ENCODE measurements around the gene CSMD2. TPM values are rescaled to one million over a fixed set of nuclear protein-coding genes. Genes with fewer than 3 reads are reported as not detected.

The CSMD2 gene
- total RNA-seq, 2 experiments from 2014 or later, result not detected

GRCh38 chr1:33465316-33465715, 699.7 kb downstream of the CSMD2 start:
- DNase-seq, result no peak
- Mint-ChIP-seq H3K4me3 (no peak overlapping the region), H3K36me3 (no peaks in the 10 kb centered on the region), H3K27me3 (peaks cover 2% of the 10 kb centered on the region), H3K9me3 (no peaks in the 10 kb centered on the region), H3K4me1 (ENCODE audit: low read depth) (peaks cover under 1% of the 10 kb centered on the region), H3K27ac (no peak overlapping the region)
- POLR2A ChIA-PET, result no interaction called here
- CTCF ChIA-PET, result interaction anchor here (0.7 kb wide), 1 partner anchor 1387 kb away, joined by 3 read pairs; no protein-coding TSS in a partner anchor
- intact Hi-C loops (cut with micrococcal nuclease), result no loop called here

GRCh38 chr1:33464552-33464951, 700.5 kb downstream of the CSMD2 start:
- no peaks in the 10 kb centered on the region for H3K36me3 Mint-ChIP-seq
- no peaks in the 10 kb centered on the region for H3K4me1 Mint-ChIP-seq (ENCODE audit: low read depth)
- ChIA-PET POLR2A (no interaction called here), CTCF (interaction anchor here (0.7 kb wide), 1 partner anchor 1388 kb away, joined by 3 read pairs; no protein-coding TSS in a partner anchor)
- DNase-seq, result no peak
- no peak overlapping the region for H3K4me3 Mint-ChIP-seq
- H3K27ac Mint-ChIP-seq, result no peak overlapping the region
- intact Hi-C loops (cut with micrococcal nuclease), result no loop called here
- H3K9me3 Mint-ChIP-seq, result no peaks in the 10 kb centered on the region
- peaks cover 4% of the 10 kb centered on the region for H3K27me3 Mint-ChIP-seq

Other genes starting within 250 kb of the CSMD2 start
- not detected for gene C1orf94, start 11.7 kb upstream of the CSMD2 start, total RNA-seq

Measured in activated CD4-positive, alpha-beta memory T cell treated with anti-CD3 and anti-CD28 coated beads for 36 hours (primary cell).